MM.1S (cell line): ENCODE data around the gene OSBPL10.

Experiments used
- CTCF ChIP-seq: fragments of 300-600 bp; sonication (generic); IDR thresholded peaks from 2 replicates; pipeline ENCODE4 v1.5.1; 2016; ENCODE audit warnings: antibody characterized with exemption, low read length, mixed read lengths
- EZH2 ChIP-seq: fragments of 300-600 bp; sonication (generic); optimal IDR thresholded peaks from 2 replicates; pipeline ENCODE3; 2017; ENCODE audit warnings: low read depth, mild to moderate bottlenecking, antibody characterized with exemption, low read length, mixed read lengths
- EZH2phosphoT487 ChIP-seq: fragments of 300-600 bp; sonication (generic); IDR thresholded peaks from 2 replicates; pipeline ENCODE4 v1.6.1; 2018; ENCODE audit warnings: antibody characterized with exemption, low read length

- TF ChIP-seq CTCF (no peak), EZH2 (no peak), EZH2phosphoT487 (no peak)
These were observed 152.1 kb downstream of the OSBPL10 start for GRCh38 chr3:31829010-31829409.
